Measurements from ENCODE around the gene TBX1. TPM values are rescaled to one million over a fixed set of nuclear protein-coding genes. Genes with fewer than 3 reads are reported as not detected.

TBX1 gene
- total RNA-seq, 1 experiment from 2014 or later: 12.8 TPM

GRCh38 chr22:19740586-19740985 lies 20.0 kb upstream of the TBX1 start:
- Mint-ChIP-seq H3K36me3 (no peaks in the 10 kb centered on the region), H3K4me3 (no peak overlapping the region), H3K4me1 (0 out of 2 replicates have a peak, but pooled peaks cover 2% of the 10 kb centered on the region), H3K27me3 (ENCODE audit: low read depth) (no peaks in the 10 kb centered on the region), H3K9me3 (no peaks in the 10 kb centered on the region), H3K27ac (no peak overlapping the region)
- ChIA-PET CTCF (interaction anchor here (0.7 to 3.0 kb wide), 8 partner anchors 10 to 213 kb away, joined by 3 to 28 read pairs (median 4); partner anchors contain the start of gene GP1BB), POLR2A (no interaction called here)
- TF ChIP-seq JUN (CRISPR knock-in tag; IDR thresholded peaks at IDR 0.05) (no peak), IRF1 (CRISPR knock-in tag; IDR thresholded peaks at IDR 0.05) (no peak), ZBTB21 (CRISPR knock-in tag; IDR thresholded peaks at IDR 0.05; ENCODE audit: borderline replicate concordance) (no peak)
- no peak for DNase-seq (ENCODE audit: low spot score)
- no peak for ATAC-seq

- no peak for DNase-seq (ENCODE audit: low spot score)
- H3K27me3 Mint-ChIP-seq (ENCODE audit: low read depth): no peaks in the 10 kb centered on the region
- TF ChIP-seq CBFB (CRISPR knock-in tag; IDR thresholded peaks at IDR 0.05; ENCODE audit: low read depth) (no peak), FOXJ3 (CRISPR knock-in tag; IDR thresholded peaks at IDR 0.05; ENCODE audit: borderline replicate concordance) (no peak), NR2C2 (CRISPR knock-in tag; IDR thresholded peaks at IDR 0.05) (no peak), ZNF121 (CRISPR knock-in tag; IDR thresholded peaks at IDR 0.05) (0 out of 2 replicates have a peak, but pooled peaks have one; percentile 73), ZMAT4 (CRISPR knock-in tag; IDR thresholded peaks at IDR 0.05) (no peak), NR3C1 (CRISPR knock-in tag; conservative IDR thresholded peaks at IDR 0.05; ENCODE audit: low read depth) (no peak), PREB (CRISPR knock-in tag; IDR thresholded peaks at IDR 0.05; ENCODE audit: borderline replicate concordance) (no peak), OVOL2 (CRISPR knock-in tag; IDR thresholded peaks at IDR 0.05; ENCODE audit: borderline replicate concordance) (no peak)
- 0 out of 2 replicates have a peak, but pooled peaks cover 2% of the 10 kb centered on the region for H3K4me1 Mint-ChIP-seq
- POLR2A ChIA-PET: no interaction called here
- H3K4me3 Mint-ChIP-seq: no peak overlapping the region
- no peak overlapping the region for H3K27ac Mint-ChIP-seq
- no peak for ATAC-seq
- no peaks in the 10 kb centered on the region for H3K36me3 Mint-ChIP-seq
- CTCF ChIA-PET: interaction anchor here (0.7 to 3.0 kb wide), 9 partner anchors 9 to 213 kb away, joined by 3 to 28 read pairs (median 4); partner anchors contain the start of gene GP1BB
- H3K9me3 Mint-ChIP-seq: no peaks in the 10 kb centered on the region
Observed at GRCh38 chr22:19741053-19741452, 19.5 kb upstream of the TBX1 start.

- Mint-ChIP-seq H3K9me3 (no peaks in the 10 kb centered on the region), H3K36me3 (no peaks in the 10 kb centered on the region), H3K27me3 (ENCODE audit: low read depth) (no peaks in the 10 kb centered on the region), H3K27ac (no peak overlapping the region), H3K4me1 (0 out of 2 replicates have a peak, but pooled peaks cover 2% of the 10 kb centered on the region), H3K4me3 (no peak overlapping the region)
- ATAC-seq (no peak), DNase-seq (ENCODE audit: low spot score) (no peak)
- POLR2A ChIA-PET: no interaction called here
- CTCF ChIA-PET: interaction anchor here (1.0 to 3.0 kb wide), 7 partner anchors 10 to 168 kb away, joined by 3 to 28 read pairs (median 4); partner anchors contain the start of gene GP1BB
- TF ChIP-seq GABPB1 (CRISPR knock-in tag; IDR thresholded peaks at IDR 0.05) (no peak), NR3C1 (CRISPR knock-in tag; conservative IDR thresholded peaks at IDR 0.05; ENCODE audit: low read depth) (no peak), E2F1 (CRISPR knock-in tag; IDR thresholded peaks at IDR 0.05) (no peak), ZNF281 (CRISPR knock-in tag; IDR thresholded peaks at IDR 0.05) (no peak), CREB1 (CRISPR knock-in tag; IDR thresholded peaks at IDR 0.05) (no peak), IRF2 (CRISPR knock-in tag; IDR thresholded peaks at IDR 0.05; ENCODE audit: borderline replicate concordance, low read depth) (no peak), PREB (CRISPR knock-in tag; IDR thresholded peaks at IDR 0.05; ENCODE audit: borderline replicate concordance) (no peak), ESRRA (CRISPR knock-in tag; IDR thresholded peaks at IDR 0.05; ENCODE audit: borderline replicate concordance) (no peak), NR1H2 (CRISPR knock-in tag; IDR thresholded peaks at IDR 0.05) (no peak)
Observed at GRCh38 chr22:19742160-19743066, 18.2 kb upstream of the TBX1 start.

Data from WTC11 (cell line).